SK-N-SH treated with all-trans-retinoic acid at 6 μM for 48 hours (cell line): Measurements from ENCODE around the gene SYT6.

ENCODE experiments used
- ATAC-seq: fragments of 200-7000 bp; cut with Tn5 transposase; 3 replicates; pipeline ENCODE4 v1.9.1; 2020; ENCODE audit warnings: mild to moderate bottlenecking, moderate library complexity
- BACH2 ChIP-seq: fragments of 250-450 bp; sonication (Bioruptor Pico); IDR thresholded peaks from 2 replicates; pipeline ENCODE4 v1.9.0; 2021; ENCODE audit warnings: mild to moderate bottlenecking, borderline replicate concordance
- CREB5 ChIP-seq: fragments of 250-450 bp; sonication (Bioruptor Pico); IDR thresholded peaks from 2 replicates; pipeline ENCODE4 v1.5.1; 2020; ENCODE audit warnings: low read depth, mild to moderate bottlenecking, moderate library complexity
- CSRNP3 ChIP-seq: fragments of 250-450 bp; sonication (Bioruptor Pico); IDR thresholded peaks from 2 replicates; pipeline ENCODE4 v1.5.1; 2021; ENCODE audit warnings: mild to moderate bottlenecking, moderate library complexity
- ESRRG ChIP-seq: fragments of 250-450 bp; sonication (Bioruptor Pico); IDR thresholded peaks from 2 replicates; pipeline ENCODE4 v1.6.1; 2021; ENCODE audit warnings: mild to moderate bottlenecking
- OSR1 ChIP-seq: fragments of 250-450 bp; sonication (Bioruptor Pico); IDR thresholded peaks from 2 replicates; pipeline ENCODE4 v1.8.0; 2022; ENCODE audit warnings: moderate library complexity, mild to moderate bottlenecking, inconsistent platforms
- PATZ1 ChIP-seq: fragments of 250-450 bp; sonication (Bioruptor Pico); IDR thresholded peaks from 2 replicates; pipeline ENCODE4 v1.8.0; 2020; ENCODE audit warnings: mild to moderate bottlenecking, moderate library complexity, borderline replicate concordance
- POU6F1 ChIP-seq: fragments of 250-450 bp; sonication (Bioruptor Pico); IDR thresholded peaks from 2 replicates; pipeline ENCODE4 v1.8.0; 2021; ENCODE audit warnings: low read depth, mild to moderate bottlenecking, moderate library complexity, borderline replicate concordance
- PPARA ChIP-seq: fragments of 250-450 bp; sonication (Bioruptor Pico); IDR thresholded peaks from 2 replicates; pipeline ENCODE4 v1.5.0; 2020; ENCODE audit warnings: mild to moderate bottlenecking, borderline replicate concordance
- SNAI2 ChIP-seq: fragments of 250-450 bp; sonication (Bioruptor Pico); IDR thresholded peaks from 2 replicates; pipeline ENCODE4 v1.5.0; 2020; ENCODE audit warnings: mild to moderate bottlenecking, moderate library complexity
- TCF4 ChIP-seq: fragments of 250-450 bp; sonication (Bioruptor Pico); IDR thresholded peaks from 2 replicates; pipeline ENCODE4 v1.8.0; 2021; ENCODE audit warnings: mild to moderate bottlenecking, moderate library complexity, borderline replicate concordance
- TOX ChIP-seq: fragments of 250-450 bp; sonication (Bioruptor Pico); IDR thresholded peaks from 2 replicates; pipeline ENCODE4 v1.8.0; 2021; ENCODE audit warnings: mild to moderate bottlenecking, moderate library complexity, borderline replicate concordance
- ZC3H10 ChIP-seq: fragments of 250-450 bp; sonication (Bioruptor Pico); IDR thresholded peaks from 2 replicates; pipeline ENCODE4 v1.5.1; 2021; ENCODE audit warnings: mild to moderate bottlenecking, moderate library complexity
- ZFP3 ChIP-seq: fragments of 250-450 bp; sonication (Bioruptor Pico); IDR thresholded peaks from 2 replicates; pipeline ENCODE4 v1.5.0; 2020; ENCODE audit warnings: mild to moderate bottlenecking, moderate library complexity
- ZFP30 ChIP-seq: fragments of 450-650 bp; formaldehyde crosslinking; IDR thresholded peaks from 2 replicates; pipeline ENCODE4 v1.5.0; 2022; ENCODE audit warnings: mild to moderate bottlenecking, moderate library complexity
- ZNF70 ChIP-seq: fragments of 450-650 bp; formaldehyde crosslinking; IDR thresholded peaks from 2 replicates; pipeline ENCODE4 v1.5.0; 2020; ENCODE audit warnings: mild to moderate bottlenecking, moderate library complexity
- ZNF8 ChIP-seq: fragments of 450-650 bp; formaldehyde crosslinking; IDR thresholded peaks from 2 replicates; pipeline ENCODE4 v1.5.0; 2020; ENCODE audit warnings: mild to moderate bottlenecking, moderate library complexity
- TF ChIP-seq, protein P1 (sequence below): fragments of 250-450 bp; sonication (Bioruptor Pico); IDR thresholded peaks from 2 replicates; pipeline ENCODE4 v1.5.0; 2020; ENCODE audit warnings: mild to moderate bottlenecking, moderate library complexity

The SYT6 gene

DNA sequence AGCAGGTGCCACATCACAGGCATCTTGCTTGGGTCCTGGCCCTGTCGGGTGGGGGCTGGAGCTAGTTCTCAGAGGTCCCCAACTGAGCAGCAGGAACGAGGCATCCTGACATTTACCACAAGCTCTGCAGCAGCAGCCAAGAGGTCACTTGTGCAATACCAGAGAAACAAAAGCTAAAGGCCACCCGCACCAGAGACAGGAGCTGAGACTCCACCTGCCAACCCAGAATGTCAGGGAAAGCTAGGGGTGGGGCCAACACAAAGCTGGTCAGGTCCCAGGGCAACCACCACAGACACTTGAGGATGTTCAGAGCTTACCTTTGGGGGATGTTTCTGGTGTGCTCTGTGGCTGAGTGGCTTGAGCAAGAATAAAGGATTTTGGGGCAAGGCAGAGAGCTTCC, 13.6 kb upstream of the SYT6 start (continued):
- no peak for TF ChIP-seq PATZ1 (CRISPR knock-in tag)
- TF ChIP-seq ZFP3 (CRISPR knock-in tag), result no peak
- TF ChIP-seq BACH2 (CRISPR knock-in tag), result no peak
- no peak for TF ChIP-seq OSR1 (CRISPR knock-in tag)

DNA sequence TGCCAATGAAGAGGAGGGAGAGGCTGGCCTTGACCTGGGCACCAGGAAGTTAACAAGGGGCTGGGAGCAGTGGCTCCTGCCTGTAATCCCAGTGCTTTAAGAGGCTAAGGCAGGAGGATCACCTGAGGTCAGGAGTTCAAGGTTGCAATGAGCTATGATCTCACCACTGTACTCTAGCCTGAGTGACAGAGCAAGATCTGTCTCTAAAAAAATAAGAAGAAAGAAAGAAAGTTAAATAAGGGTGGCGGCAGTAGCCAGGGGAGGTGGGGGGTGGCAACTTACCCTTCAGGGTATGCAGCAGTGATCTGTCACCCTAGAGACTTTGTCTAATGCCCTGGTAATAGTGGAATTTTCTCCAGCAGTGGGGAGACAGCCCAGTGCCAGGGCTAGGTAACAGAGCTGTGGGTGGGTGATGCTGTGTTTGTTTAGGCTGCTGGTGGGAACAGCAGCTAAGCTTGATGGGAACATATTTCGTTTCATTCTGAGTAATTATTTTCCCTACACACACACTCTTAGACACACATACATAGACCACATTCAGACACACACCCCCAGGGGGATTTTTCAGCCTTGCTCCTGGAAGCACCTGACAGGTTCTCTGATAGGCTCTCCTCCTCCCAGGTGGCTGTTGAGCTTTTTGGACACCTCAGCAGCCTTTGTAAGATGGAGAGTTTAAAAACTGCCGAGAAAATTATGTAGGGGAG, 11.3 kb upstream of the SYT6 start:
- no peak for TF ChIP-seq ZNF70 (CRISPR knock-in tag)
- TF ChIP-seq ESRRG (CRISPR knock-in tag), result no peak
- TF ChIP-seq TOX (CRISPR knock-in tag), result no peak
- no peak for TF ChIP-seq ZNF8 (CRISPR knock-in tag)
- TF ChIP-seq POU6F1 (CRISPR knock-in tag), result no peak
- TF ChIP-seq CSRNP3 (CRISPR knock-in tag), result no peak
- TF ChIP-seq ZFP30 (CRISPR knock-in tag), result no peak
- no peak for TF ChIP-seq OSR1 (CRISPR knock-in tag)
- no peak for TF ChIP-seq PPARA (CRISPR knock-in tag)
- TF ChIP-seq CREB5 (CRISPR knock-in tag), result no peak
- ATAC-seq, result no peak

DNA sequence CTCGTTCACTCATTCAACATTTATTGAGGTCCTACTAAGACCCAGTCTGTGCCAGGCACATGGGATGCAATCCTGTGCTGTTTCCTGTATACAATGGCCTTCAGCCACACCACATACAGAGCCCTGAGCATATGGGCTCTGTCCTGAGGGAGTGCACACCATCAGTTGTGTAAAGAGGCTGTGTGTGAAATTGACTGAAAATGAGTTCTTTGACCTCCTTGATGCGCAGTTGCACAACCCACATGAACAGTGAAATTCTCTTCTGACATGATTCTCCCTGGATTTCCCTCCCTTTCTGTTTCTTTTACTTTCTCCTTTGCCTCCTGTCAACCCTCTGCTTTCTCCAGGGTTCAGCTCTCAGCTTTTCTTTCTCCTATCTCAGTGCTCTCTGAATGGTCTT, 6.3 kb upstream of the SYT6 start:
- no peak for TF ChIP-seq ZC3H10 (CRISPR knock-in tag)
- no peak for ATAC-seq

- TF ChIP-seq, protein P1, sequence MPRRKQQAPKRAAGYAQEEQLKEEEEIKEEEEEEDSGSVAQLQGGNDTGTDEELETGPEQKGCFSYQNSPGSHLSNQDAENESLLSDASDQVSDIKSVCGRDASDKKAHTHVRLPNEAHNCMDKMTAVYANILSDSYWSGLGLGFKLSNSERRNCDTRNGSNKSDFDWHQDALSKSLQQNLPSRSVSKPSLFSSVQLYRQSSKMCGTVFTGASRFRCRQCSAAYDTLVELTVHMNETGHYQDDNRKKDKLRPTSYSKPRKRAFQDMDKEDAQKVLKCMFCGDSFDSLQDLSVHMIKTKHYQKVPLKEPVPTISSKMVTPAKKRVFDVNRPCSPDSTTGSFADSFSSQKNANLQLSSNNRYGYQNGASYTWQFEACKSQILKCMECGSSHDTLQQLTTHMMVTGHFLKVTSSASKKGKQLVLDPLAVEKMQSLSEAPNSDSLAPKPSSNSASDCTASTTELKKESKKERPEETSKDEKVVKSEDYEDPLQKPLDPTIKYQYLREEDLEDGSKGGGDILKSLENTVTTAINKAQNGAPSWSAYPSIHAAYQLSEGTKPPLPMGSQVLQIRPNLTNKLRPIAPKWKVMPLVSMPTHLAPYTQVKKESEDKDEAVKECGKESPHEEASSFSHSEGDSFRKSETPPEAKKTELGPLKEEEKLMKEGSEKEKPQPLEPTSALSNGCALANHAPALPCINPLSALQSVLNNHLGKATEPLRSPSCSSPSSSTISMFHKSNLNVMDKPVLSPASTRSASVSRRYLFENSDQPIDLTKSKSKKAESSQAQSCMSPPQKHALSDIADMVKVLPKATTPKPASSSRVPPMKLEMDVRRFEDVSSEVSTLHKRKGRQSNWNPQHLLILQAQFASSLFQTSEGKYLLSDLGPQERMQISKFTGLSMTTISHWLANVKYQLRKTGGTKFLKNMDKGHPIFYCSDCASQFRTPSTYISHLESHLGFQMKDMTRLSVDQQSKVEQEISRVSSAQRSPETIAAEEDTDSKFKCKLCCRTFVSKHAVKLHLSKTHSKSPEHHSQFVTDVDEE (CRISPR knock-in tag), result no peak
- TF ChIP-seq CSRNP3 (CRISPR knock-in tag), result no peak
- TF ChIP-seq TCF4 (CRISPR knock-in tag), result no peak
- TF ChIP-seq ZNF70 (CRISPR knock-in tag), result no peak
- TF ChIP-seq BACH2 (CRISPR knock-in tag), result no peak
- TF ChIP-seq SNAI2, result no peak
- ATAC-seq, result no peak
Measured at GRCh38 chr1:114157275-114157660, 3.6 kb upstream of the SYT6 start.
